ENCODE data around the gene GCC2.
"Not testable (repeated sequence)": the region's sequence is repeated elsewhere in the genome, so short reads cannot be mapped to it uniquely, and the experiment has no call there.

The GCC2 gene

GRCh38 chr2:108428286-108429009, 20.6 kb upstream of the GCC2 start:
- no peak for TF ChIP-seq POLR2A (IDR thresholded peaks at IDR 0.05; ENCODE audit: extremely low read depth, insufficient read length)
- no peak for TF ChIP-seq MYC (IDR thresholded peaks at IDR 0.05; ENCODE audit: low read depth, low read length)
- no peak for TF ChIP-seq MAX (IDR thresholded peaks at IDR 0.05; ENCODE audit: low read depth, low read length)
- no peak for TF ChIP-seq CTCF (IDR thresholded peaks at IDR 0.05; ENCODE audit: low read depth, low read length)
- no peak overlapping the region for H3K4me3 ChIP-seq (ENCODE audit: low read depth, low read length)
- DNase-seq (ENCODE audit: low read depth) = no peak

- not testable (repeated sequence) for DNase-seq (ENCODE audit: low read depth); H3K4me3 ChIP-seq (ENCODE audit: low read depth, low read length)
These were observed 13.4 kb upstream of the GCC2 start for GRCh38 chr2:108435578-108435977.

GRCh38 chr2:108436976-108437375, 12.0 kb upstream of the GCC2 start:
- no peak overlapping the region for H3K4me3 ChIP-seq (ENCODE audit: low read depth, low read length)
- peak; percentile 14 for DNase-seq (ENCODE audit: low read depth)
- TF ChIP-seq MAX (IDR thresholded peaks at IDR 0.05; ENCODE audit: low read depth, low read length) = no peak
- no peak for TF ChIP-seq POLR2A (IDR thresholded peaks at IDR 0.05; ENCODE audit: extremely low read depth, insufficient read length)
- TF ChIP-seq MYC (IDR thresholded peaks at IDR 0.05; ENCODE audit: low read depth, low read length) = no peak
- no peak for TF ChIP-seq CTCF (IDR thresholded peaks at IDR 0.05; ENCODE audit: low read depth, low read length)

- TF ChIP-seq POLR2A (IDR thresholded peaks at IDR 0.05; ENCODE audit: extremely low read depth, insufficient read length) (no peak), MYC (IDR thresholded peaks at IDR 0.05; ENCODE audit: low read depth, low read length) (no peak), MAX (IDR thresholded peaks at IDR 0.05; ENCODE audit: low read depth, low read length) (no peak), CTCF (IDR thresholded peaks at IDR 0.05; ENCODE audit: low read depth, low read length) (no peak)
- no peak for DNase-seq (ENCODE audit: low read depth)
- H3K4me3 ChIP-seq (ENCODE audit: low read depth, low read length) = no peak overlapping the region
These were observed 7.3 kb upstream of the GCC2 start for GRCh38 chr2:108441712-108442111.

GRCh38 chr2:108444941-108445840, 3.8 kb upstream of the GCC2 start:
- TF ChIP-seq MAX (IDR thresholded peaks at IDR 0.05; ENCODE audit: low read depth, low read length) (no peak), CTCF (IDR thresholded peaks at IDR 0.05; ENCODE audit: low read depth, low read length) (no peak), MYC (IDR thresholded peaks at IDR 0.05; ENCODE audit: low read depth, low read length) (no peak), POLR2A (IDR thresholded peaks at IDR 0.05; ENCODE audit: extremely low read depth, insufficient read length) (no peak)
- peak; percentile 75 for DNase-seq (ENCODE audit: low read depth)
- no peak overlapping the region for H3K4me3 ChIP-seq (ENCODE audit: low read depth, low read length)

GRCh38 chr2:108446703-108447102, 2.3 kb upstream of the GCC2 start:
- no peak for DNase-seq (ENCODE audit: low read depth)
- TF ChIP-seq MAX (IDR thresholded peaks at IDR 0.05; ENCODE audit: low read depth, low read length) = no peak
- no peak for TF ChIP-seq POLR2A (IDR thresholded peaks at IDR 0.05; ENCODE audit: extremely low read depth, insufficient read length)
- TF ChIP-seq MYC (IDR thresholded peaks at IDR 0.05; ENCODE audit: low read depth, low read length) = no peak
- no peak for TF ChIP-seq CTCF (IDR thresholded peaks at IDR 0.05; ENCODE audit: low read depth, low read length)
- H3K4me3 ChIP-seq (ENCODE audit: low read depth, low read length) = no peak overlapping the region
